Measurements from ENCODE around the gene IRAK1.

The IRAK1 gene
- 105 to 141 reads per million in 2 donors for total RNA-seq

GRCh38 chrX:154019633-154020528 is at the start of gene IRAK1:
IRAK1 (minus strand) TSS chrX:154019902; CDS start chrX:154019812, 90 bp downstream.
- peak; percentile 47 for DNase-seq

- no peak for DNase-seq
Observed at GRCh38 chrX:154068560-154068959, 48.9 kb upstream of the IRAK1 start.

GRCh38 chrX:154064637-154065435 is 45.1 kb upstream of the IRAK1 start:
- no peak for DNase-seq

- DNase-seq, result no peak
Observed at GRCh38 chrX:154063234-154063633, 43.5 kb upstream of the IRAK1 start.

GRCh38 chrX:154061801-154062200 is 42.1 kb upstream of the IRAK1 start:
- DNase-seq, result no peak

GRCh38 chrX:154059729-154060245 is 40.1 kb upstream of the IRAK1 start:
- no peak for DNase-seq

- DNase-seq, result no peak
Observed at GRCh38 chrX:154059231-154059630, 39.5 kb upstream of the IRAK1 start.

GRCh38 chrX:154058214-154058997 is 38.7 kb upstream of the IRAK1 start:
- no peak for DNase-seq

GRCh38 chrX:154057791-154058190 is 38.1 kb upstream of the IRAK1 start:
- DNase-seq, result no peak

GRCh38 chrX:154056770-154057241 is 37.1 kb upstream of the IRAK1 start:
- DNase-seq, result no peak

GRCh38 chrX:154051201-154051810 is 31.6 kb upstream of the IRAK1 start:
- peak; percentile 74 for DNase-seq

- no peak for DNase-seq
Observed at GRCh38 chrX:154050113-154050495, 30.4 kb upstream of the IRAK1 start.

GRCh38 chrX:154049209-154050112 is 29.8 kb upstream of the IRAK1 start:
- DNase-seq, result no peak

- no peak for DNase-seq
Observed at GRCh38 chrX:154048398-154048797, 28.7 kb upstream of the IRAK1 start.

- DNase-seq, result no peak
Observed at GRCh38 chrX:154046940-154047610, 27.4 kb upstream of the IRAK1 start.

- no peak for DNase-seq
Observed at GRCh38 chrX:154046031-154046781, 26.5 kb upstream of the IRAK1 start.

GRCh38 chrX:154044091-154044490 is 24.4 kb upstream of the IRAK1 start:
- no peak for DNase-seq

GRCh38 chrX:154043003-154043763 is 23.5 kb upstream of the IRAK1 start:
- no peak for DNase-seq

- no peak for DNase-seq
Observed at GRCh38 chrX:154040863-154041262, 21.2 kb upstream of the IRAK1 start.

Measured in T-helper 9 cell (primary cell).